Activated naive CD4-positive, alpha-beta T cell treated with anti-CD3 and anti-CD28 coated beads, Interleukin-2, amount 50 U/mL, for 16 hours (primary cell): ENCODE data around the gene PDLIM4.
A peak's percentile ranks its signal among the peaks of the same experiment; 100 is the strongest.

ENCODE experiments used
- DNase-seq: peaks from one replicate; pipeline ENCODE4 v3.0.0-alpha.2; 2020

Gene PDLIM4, protein sequence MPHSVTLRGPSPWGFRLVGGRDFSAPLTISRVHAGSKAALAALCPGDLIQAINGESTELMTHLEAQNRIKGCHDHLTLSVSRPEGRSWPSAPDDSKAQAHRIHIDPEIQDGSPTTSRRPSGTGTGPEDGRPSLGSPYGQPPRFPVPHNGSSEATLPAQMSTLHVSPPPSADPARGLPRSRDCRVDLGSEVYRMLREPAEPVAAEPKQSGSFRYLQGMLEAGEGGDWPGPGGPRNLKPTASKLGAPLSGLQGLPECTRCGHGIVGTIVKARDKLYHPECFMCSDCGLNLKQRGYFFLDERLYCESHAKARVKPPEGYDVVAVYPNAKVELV

DNA sequence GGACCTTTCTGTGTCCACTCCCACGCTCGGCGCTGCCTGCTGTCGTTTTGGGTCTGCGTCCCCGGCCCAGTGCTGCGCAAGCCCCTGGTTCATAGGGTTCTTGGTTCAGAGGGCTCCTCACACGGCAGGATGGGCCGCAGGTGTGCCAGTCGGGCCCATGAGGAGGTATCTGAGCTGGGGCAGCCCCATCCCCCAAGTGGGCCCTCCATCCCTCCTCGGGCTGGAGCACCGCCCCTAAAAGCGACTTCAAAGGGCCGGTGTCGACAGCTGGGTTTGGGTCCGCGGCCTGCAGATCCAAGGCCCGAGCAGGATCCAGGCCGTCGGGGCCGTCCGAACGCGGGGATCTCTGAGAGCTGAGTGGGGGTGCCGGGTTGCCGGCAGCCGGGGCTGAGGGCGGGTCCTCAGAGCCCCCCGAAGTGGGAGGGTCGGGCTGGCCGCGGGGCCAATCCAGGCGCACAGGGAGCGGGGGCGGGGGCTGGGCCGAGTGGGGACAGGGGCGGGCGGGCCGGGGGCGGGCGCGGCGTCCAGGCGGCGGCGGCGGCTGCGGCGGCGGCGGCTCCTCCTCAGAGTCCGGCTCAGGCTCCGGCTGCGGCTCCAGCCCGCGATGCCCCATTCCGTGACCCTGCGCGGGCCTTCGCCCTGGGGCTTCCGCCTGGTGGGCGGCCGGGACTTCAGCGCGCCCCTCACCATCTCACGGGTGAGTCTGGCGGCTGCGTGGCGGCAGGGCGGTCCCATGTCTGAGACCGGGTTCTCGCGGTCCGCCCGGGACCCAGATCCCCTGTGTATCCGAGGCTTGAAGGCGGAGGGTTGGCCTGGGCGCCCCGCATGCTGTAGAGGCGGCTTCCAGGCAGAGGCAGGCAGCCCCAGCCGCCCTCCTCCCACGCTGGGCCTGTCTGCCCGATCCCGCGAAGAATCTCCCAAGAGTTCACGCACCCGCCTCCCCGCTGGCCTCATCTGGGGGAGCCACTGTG lies at the start of gene PDLIM4:
Gene PDLIM4 (plus strand): TSS at position 566 of the 971 bp plus-strand sequence. CDS start 39 bp downstream, at position 605.
- DNase-seq = no peak

DNA sequence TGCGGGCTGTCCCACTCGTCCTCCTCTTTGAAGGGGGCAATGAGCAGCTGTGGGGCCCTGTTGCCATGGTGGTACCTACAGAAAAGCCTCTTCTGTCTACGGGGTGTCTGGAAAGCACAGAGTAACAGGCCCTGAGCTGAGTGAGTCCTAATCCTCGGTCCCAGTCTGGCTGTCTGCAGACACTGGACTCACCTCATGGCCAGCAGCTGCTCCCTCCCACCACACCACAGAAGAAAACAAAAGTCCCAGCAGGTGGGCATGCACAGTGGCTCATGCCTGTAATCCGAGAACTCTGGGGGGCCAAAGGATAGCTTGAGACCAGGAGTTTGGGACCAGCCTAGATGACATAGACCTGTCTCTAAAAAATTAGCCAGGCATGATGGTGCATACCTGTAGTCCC lies 49.7 kb upstream of the PDLIM4 start:
- no peak for DNase-seq

DNA sequence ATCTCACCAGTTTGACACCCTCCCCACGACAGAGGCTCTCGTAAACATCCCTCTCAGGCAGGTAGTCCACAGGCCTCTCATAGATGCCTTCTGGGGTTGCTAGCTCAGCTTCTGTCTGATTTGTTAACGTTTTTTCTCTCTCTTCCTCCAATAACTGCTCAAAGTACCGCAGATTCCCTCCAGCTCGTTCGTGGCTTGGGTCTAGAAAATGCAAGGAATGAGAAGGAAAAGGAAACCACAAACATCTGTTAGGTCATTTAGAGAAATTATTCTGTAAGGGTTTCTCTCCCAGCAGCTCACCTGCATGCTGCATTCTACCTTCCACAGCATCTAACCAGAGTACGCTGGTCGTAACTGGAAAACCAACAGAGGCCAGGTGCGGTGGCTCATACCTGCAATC lies 48.4 kb upstream of the PDLIM4 start:
- DNase-seq = no peak

DNA sequence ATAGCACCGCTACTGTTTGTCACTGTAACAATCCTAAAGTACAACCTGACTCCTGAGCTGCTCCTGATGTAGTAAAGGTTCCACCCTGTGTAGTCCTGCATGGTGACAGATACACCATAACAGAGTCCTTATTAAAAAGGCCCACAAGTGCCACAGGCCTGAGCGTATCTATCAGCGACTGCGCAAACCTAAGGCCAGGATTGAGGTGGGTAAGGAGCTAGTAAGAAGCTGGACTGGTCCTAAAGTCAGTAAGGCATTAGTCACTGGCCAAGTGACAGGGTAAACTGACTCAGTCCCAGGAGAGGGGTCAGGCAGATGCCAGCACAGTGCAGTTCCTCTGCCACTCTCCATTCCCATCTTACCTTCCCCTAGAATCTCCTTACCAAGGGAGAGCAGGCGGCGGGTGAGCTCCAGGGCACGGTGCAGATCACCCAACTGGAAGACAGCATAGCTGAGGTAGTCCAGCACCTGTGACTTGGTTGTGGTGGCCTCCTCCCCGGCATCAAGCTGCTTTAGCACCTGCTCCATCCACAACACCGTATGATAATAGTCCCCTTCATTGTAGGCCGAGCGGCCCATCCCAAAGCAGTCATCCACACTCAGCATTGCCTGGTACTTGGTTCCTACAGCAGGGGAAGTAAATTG lies 47.5 kb upstream of the PDLIM4 start:
- DNase-seq = no peak

DNA sequence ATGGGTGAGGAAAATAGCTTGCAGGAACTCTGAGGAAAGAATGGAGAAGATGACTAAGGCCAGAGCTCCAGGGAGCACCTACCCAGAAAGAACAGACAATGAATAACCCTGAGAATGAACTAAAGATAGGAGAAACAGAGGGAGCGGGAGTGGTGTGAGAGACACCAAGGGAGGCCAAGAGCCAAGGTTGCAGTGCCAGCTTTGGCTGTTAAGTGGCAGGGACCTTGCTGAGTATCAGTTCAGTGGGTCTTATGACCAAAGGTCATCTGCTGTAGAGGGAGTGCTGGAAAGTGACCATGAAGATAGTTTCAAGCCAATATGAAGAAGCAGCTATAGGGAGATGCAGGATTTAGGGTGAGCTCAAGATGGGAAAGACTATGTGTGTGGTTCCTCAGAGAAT lies 46.6 kb upstream of the PDLIM4 start:
- DNase-seq = no peak

DNA sequence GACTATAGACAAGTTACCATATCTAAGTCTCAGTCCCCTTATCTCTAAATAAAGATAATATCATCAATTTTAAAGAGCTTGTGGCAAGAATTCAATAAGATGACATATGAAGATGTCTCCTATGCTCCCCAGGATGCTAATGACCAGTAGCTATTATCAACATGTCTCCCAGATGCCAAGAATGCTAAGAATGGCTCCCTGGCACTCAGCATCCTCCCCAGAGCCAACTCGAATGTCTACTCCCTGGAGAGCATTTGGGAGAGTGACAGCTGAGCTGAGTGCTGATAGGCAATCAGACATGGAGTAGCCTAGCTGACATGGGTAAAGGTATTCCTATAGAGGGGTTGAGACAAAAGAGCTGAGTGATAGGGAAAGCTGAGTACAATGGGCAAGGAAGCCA lies 45.7 kb upstream of the PDLIM4 start:
- DNase-seq = no peak

DNA sequence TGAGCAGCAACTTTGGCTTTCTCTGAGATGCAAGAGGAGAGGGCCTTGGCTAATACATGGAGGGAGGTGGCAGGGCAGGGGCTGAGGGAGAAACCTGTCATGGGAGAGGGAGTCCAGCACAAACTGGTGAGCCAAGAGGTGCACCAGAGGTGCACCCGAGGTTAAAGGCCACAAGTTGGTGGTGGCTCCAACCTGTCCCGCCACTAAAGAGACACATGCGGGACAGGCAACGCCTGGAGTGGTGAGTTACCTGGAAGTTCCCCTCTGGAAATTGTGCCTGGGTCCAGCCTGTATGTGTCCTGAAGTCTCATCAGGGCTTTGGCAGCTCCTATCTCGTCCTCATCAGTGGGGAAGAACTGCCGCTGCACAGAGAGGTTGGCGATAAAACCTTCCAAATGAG lies 43.8 kb upstream of the PDLIM4 start:
- DNase-seq = no peak

DNA sequence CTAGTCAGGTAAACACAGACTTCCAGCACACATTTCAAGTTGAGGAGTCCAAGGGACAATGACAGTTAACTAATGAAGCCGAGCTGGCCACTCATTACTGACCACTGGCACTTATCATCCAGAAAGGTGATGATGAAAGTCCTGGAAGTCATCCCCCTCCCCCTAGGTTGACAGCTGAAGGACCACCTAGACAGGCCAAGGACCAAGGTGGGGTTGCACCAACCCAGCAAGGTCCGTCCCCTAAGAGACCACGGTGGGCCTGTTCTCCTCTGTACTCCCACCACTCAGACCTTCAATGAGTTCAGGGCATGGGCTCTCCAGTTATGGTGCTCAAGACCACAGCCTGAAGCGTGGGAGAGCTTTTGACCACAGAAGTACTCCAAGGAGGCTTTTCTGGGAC lies 43.0 kb upstream of the PDLIM4 start:
- DNase-seq = no peak

DNA sequence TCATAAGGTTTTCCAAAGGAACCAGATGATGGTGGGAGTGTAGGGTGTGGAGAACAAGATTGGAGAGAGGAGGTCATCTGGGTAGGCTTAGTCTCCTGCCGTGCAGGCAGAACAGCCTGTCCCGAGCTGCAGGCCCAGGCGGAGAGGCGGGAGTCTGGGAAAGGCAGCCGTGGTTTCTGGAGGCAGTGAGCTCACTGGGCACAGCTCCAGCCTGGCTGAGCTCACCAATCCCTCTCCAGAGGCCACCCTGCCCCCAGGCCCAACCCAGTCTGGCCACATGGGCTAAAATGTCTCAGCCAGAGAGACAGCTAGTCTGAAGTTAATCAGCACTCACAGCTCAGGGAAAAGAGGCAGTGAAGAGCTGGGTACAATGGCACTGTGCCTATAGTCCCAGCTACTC lies 42.2 kb upstream of the PDLIM4 start:
- DNase-seq = no peak

DNA sequence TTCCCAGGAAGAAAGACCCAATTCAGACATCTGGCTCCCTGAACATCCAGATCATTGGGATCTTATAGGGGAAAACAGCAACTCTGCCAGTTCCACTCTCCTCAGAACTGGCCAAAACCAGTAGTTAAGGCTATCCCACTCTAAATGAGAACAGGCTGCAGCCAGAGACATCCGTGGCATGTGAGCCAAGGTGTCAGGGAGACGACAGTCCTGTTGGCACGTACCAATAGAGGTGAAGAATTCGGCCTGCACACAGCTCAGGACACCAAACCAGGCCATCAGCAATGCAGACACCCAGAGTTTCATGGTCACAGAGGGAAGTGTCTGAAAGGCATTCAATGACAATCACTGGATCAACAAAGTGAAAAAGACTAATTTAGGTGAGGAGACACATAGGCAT lies 39.2 kb upstream of the PDLIM4 start:
- no peak for DNase-seq

DNA sequence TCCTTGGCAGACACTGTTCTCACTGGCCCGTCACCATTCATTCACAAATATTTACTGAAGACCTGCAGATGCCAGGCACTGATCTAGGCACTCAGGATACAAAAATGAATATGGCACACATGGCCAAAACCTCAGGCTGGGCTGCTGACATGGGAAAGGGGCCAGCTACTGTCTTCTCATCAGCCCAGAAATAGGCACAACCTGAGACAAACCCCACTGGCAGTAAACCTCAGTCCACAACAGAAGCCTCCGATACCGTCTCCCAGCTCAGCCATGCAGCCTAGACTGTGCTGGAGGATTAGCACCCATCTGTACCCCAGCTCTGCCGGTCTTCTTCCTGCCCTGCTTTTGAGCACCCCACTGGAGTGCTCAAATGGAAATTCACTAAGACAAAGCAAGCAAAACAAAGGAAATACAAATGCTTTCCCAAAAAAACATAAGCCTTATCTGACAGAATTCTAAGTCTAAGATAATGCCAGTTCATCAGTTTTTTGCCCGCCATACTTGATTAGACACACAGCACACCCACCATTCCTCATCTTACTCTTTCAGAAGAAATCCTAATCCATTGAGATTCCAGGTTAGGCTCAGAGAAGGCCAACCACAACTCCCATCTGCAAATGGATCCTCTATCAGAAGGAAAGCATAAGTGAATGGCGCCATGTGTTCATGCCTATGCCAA lies 38.1 kb upstream of the PDLIM4 start:
- DNase-seq = no peak

DNA sequence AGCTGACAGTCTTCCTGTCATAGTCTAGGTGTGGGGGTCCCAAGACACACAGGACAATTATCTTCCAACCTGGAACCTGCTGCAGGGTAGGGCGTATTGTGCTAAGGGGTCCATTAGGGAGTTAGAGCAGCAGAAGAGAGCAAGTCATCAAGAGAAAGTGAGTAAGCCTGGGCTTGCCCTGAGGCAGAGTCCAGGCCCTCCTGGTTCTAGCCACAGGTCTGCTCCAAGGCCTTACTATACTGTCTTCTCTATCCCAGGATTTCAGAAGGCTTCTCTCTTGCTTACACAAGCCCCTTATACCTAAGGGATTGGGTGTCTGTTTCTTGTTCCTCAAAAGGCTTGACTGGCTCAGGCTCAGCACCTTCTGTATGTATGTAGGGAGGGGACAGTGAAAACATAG lies 37.5 kb upstream of the PDLIM4 start:
- DNase-seq = no peak

DNA sequence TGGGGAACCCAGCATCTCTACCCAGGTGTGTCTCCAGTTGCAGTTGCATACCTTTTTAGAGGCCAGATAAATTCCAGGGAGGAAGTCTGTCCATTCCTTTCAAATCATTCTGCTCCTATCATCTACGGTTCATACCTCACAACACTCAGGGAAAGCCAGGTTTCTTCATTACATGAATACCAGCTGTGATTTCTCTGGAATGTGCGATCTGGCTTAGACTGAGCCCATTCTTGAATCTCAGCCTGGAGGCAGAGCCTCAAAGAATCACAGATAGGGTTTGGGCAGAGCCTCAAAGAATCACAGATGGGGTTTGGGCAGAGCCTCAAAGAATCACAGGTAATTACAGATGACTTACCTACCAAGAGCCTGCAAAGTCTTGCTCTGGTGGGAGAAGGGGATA lies 37.0 kb upstream of the PDLIM4 start:
- no peak for DNase-seq

DNA sequence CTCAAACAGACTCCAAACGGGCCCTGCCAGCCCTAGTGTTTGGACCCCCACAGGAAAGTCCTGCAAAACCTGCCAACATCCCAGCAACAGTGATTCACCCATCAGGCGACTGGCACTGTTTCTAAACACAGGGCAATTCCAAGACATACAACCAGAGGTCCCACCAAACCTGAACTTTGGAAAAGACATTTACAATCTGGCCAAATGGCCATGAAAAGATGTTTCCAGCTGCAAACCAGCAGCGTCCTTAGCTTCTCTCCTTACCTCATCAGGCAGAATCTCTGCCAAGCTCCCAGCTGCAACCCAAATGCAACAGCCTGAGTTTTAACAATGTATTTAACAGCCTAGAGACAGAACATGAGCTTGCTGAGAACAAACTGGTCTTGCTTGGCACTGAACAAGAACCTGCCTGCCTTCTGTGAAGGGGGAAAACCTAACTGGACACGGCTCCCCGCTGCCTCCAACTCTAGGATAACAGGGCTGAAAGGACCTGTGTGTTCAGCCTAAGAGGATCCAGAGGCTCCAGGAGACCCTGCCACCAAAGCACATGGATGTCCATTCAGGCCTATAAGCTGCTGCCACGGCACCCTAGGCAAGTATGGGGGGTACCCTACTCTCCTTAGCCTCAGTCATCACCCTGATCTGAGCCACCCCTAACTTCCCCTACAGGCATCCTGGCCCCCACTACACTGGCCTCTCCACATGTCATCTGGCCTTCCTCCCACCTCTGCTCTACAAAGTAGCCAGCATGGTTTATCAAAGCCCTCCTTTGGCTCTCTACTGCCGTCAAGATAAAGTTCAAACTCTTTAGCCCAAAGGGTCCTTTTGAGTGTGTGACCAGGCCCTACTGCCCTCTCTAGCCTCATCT lies 35.5 kb upstream of the PDLIM4 start:
- no peak for DNase-seq

DNA sequence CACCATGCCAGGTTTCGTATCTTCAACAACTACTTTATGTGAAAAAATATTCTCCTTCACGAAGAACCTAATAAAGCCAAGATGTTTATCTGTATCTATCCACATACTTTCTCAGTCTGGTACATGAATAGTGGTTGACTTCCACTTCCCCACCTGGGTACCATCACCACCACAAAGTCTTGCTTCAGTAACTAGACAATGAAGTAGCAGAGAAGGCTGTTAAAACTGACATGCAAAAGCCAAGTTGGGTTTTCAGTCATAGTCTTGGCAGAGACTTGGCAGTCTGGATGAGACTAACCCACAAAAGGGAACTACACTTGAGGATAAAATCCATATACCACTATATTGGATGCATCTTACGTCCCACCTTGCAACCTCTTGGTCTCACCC lies 34.9 kb upstream of the PDLIM4 start:
- no peak for DNase-seq

DNA sequence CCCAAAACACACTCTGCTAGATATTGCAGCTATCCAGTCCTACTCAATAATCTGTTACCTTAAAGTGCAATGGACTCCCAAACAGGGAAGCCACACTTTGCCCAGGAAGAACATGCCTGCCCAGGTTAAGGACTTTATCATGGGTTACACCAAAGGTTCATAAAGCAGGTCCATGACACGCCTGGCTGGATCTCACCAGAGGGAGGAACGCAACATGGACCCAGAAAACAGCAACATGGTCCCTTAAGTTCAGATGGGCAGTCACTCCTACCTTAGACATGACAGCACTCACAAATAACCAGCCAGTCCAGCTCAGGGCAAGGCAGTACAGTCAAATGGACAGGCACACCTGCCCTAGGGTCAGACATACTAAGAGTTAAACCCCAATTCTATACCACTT lies 33.6 kb upstream of the PDLIM4 start:
- DNase-seq = no peak

DNA sequence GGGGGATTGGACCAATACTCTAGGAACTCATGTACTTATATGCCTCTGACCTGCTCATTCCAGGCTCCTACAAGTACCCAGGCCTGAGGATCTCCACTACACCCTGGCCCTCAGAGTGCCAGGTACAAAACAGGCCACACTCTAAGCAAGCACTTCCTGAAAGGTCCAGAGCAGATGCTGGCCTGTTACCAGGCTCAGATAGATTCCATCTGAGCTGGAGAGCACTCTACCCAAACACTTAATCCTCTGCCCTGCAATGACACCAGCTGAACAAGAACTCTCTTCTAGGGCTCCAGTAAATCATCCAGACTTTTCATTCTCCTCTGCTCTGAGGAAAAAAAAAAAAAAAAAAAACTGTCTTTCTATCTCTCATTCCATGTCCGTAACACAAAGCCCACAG lies 32.8 kb upstream of the PDLIM4 start:
- DNase-seq = no peak

DNA sequence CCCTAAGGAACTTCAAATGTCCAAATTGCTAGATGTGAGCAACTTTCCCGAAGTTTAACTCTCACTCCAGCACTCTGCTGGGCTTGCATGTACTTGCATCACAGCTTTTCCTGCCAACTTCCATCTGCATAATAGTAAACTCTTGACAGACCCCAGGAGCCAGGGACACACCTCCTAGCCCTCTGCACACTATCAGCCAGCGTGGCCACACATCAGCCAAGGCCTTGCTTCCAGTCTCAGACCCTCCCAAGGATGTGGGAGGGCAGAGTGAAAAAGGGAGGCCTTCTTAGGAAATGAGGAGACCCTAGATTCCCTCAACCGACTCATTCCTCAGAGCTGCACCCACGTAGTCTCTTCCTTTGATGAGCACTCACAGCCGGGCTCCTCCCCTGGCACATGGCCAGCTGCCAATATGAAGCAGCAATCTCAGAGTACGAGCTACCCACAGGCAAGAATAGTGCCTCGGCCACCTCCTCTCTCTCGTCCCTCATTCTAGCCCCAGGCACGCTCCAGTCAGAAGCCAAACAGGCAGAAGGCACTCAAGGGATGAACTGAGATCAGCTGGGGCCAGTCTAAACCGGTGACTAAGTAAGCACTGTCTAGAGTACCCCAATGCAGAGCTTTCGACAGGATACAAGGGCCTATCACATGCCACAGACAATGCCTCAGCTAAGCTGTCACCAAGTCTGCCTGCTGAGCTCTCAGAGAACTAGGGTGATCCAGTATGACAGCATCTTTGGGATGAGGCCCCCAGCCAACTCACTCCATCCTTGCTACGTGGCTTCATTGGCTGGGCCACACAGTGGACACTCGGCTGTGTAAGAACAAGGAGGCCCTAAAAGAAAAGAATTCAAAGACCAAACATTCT lies 32.1 kb upstream of the PDLIM4 start:
- DNase-seq = peak; percentile 30

DNA sequence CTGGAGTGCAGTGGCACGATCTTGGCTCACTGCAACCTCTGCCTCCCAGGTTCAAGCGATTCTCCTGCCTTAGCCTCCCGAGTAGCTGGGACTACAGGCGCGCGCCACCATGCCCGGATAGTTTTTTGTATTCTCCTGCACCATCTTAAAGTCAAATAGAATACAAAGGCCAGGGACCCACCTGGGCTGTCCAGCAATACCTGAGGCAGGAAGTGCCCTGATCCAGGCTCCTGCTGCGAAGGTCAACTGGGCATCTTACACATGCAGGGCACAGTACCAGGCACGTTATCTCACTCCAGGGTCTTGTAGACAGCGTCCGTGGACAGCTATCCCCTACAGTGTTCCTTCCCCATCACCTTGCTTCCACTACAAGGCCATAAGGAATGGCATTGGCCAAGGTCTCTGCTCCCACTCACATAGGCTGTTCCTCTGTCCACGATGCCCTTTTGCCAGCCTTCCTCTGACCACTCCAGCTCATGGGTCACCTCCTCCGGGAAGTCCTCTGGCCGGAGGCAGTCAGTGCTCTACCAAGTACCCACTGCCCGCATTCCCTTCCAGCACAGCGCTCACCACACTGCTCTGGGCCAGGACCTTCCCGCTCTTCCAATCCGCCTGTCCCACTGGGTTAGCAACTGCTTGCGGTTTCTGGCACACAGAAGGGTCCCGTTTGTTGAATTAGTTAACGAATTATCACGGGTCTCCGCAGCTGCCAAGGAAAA lies 30.8 kb upstream of the PDLIM4 start:
- DNase-seq = no peak

DNA sequence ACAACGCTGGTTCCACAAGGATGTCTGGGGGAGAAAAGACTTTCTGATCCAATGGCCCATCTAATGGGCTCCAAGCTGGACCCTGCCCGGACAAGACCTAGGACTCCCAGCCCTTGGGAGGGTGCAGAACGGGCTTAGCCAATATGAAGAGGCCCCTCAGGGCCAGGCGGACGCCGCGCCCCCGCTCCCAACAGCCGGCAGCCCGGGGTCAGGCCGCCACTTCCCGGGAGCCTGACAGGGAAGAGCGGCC lies 30.3 kb upstream of the PDLIM4 start:
- DNase-seq = no peak
